ENCODE results near the gene CNRIP1.
"Not testable (repeated sequence)": the region's sequence is repeated elsewhere in the genome, so short reads cannot be mapped to it uniquely, and the experiment has no call there.

The CNRIP1 gene

GRCh38 chr2:68341062-68341329 is 21.2 kb upstream of the CNRIP1 start:
- DNase-seq (ENCODE audit: low read depth in 2 of 3, low spot score in 2 of 3), result no peak

DNA sequence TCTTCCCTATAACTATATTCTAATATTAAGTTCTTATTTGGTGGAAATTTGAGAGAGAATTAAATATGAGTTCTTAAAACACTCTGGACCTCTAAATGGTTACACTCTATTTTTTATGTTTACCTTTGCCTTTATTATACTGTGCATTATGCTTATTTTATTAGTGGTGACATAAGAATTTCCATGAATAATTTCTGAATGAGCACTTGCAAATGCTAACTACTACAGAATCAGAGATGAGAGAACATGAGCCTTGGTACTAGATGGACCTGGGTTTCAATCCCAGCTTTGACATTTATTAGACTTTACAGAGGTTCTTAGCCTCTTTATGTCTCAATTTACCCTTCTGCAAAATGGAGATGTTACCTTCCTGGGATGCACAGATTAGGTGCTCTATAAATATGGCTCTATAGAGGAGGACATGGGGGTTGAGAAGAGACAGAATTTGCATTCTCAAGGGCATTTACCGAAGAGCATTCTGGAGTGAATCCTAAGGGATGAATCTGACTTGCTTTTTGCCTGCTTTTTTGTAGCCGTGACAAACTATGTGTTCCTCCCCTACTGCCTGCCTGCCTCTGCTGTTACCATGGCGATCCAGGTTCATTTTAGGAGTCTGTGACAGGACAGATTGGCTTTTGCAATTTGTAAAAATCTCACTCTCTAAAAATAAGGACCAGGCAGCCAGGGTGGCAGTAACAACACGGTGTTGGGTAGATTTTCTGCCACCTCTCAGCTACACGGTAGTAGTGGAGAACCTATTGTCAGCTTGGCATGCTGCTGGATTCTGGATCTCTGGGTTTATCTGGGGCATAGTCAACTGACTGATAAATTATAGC is 20.7 kb upstream of the CNRIP1 start:
- no peak for DNase-seq (ENCODE audit: low read depth in 2 of 3, low spot score in 2 of 3)

DNA sequence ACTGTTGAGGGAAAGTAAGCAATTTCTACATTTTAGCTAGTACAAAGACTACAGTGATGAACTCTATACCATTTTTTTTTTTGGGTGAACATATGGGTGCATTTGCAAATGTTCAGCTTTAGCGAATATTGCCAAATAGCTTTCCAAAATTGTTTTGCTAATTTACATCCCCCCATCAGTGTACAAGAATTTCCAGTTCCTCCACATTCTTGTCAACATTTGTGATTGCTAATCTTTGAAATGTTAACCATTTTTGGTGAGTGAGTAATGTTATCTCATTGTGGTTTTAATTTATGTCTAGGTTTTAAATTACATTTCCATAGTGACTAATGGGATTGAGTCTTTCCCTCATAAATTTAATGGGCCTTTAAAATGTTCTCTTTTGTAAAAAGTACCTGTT is 16.4 kb upstream of the CNRIP1 start:
- DNase-seq (ENCODE audit: low read depth in 2 of 3, low spot score in 2 of 3), result no peak

- DNase-seq (ENCODE audit: low read depth in 2 of 3, low spot score in 2 of 3), result no peak
Measured at GRCh38 chr2:68333931-68334330, 14.2 kb upstream of the CNRIP1 start.

DNA sequence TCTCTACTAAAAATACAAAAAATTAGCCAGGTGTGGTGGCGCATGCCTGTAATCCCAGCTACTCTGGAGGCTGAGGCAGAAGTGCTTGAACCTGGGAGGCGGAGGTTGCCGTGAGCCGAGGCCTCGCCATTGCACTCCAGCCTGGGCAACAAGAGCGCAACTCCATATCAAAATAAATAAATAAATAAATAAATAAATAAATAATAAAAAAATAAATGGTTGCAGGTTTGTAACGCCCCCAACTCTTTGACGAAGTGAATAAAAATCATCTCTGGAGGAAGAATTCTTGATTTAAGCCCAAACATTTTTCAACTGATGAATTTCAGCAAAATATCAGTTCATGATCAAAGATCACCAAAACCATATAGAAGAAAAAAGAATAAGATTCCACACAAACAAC is 13.3 kb upstream of the CNRIP1 start:
- DNase-seq (ENCODE audit: low read depth in 2 of 3, low spot score in 2 of 3), result no peak

DNA sequence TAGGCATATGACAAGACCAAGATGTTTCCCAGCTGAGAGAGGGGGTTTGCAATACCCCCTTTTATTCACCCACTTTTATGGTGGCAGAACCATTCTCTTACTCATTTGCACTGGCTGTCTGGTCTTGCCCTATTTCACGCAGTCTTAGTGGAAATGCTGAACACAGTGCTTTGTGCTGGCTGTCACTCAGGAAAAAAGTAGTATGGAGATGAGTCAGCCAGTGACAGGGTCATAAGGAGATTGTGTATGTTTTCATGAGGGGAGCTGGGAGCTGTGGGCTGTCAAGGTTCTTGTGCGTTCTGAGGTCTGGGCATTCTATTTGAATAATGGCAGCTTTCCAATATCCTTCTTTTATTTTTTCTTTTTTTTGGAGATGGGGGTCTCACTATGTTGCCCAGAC is 10.9 kb upstream of the CNRIP1 start:
- DNase-seq (ENCODE audit: low read depth in 2 of 3, low spot score in 2 of 3), result no peak

DNA sequence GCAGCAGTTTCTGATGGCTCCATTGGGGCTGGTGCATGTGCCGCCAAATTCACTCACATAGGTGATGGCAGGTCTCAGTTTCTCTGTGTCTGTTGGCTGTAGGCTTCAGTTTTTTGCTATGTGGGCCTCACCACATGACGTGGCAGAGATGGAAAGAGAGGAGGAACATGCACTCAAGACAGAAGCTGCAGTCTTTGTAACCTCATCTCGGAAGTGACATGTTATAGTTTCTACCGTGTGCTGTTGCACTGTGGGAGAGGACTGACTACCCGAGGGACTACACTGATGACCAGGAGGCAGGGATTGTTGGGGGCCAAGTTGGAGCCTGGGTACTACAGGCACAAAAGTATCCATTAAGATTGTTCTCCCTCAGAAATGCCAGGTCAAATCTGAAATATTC is 9.2 kb upstream of the CNRIP1 start:
- DNase-seq (ENCODE audit: low read depth in 2 of 3, low spot score in 2 of 3), result no peak

DNA sequence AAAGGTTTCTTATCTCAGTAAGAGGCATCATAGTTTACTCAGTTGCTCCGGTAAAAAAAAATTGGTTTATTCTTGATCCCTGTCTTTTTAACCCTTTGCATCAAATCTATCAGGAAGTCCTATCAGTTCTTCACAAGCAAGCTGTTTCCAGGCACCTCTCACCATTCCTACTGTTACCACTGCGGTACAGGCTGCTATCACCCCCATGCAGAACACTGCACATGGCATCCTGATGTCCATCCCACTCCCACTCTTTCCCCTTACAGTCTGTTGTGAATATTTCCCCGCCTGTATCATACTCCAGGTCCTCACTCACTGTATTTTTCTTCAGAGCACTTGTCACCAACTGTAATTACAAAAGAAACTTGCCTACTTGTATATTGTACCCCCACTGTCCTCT is 5.3 kb upstream of the CNRIP1 start:
- DNase-seq (ENCODE audit: low read depth in 2 of 3, low spot score in 2 of 3), result no peak

DNA sequence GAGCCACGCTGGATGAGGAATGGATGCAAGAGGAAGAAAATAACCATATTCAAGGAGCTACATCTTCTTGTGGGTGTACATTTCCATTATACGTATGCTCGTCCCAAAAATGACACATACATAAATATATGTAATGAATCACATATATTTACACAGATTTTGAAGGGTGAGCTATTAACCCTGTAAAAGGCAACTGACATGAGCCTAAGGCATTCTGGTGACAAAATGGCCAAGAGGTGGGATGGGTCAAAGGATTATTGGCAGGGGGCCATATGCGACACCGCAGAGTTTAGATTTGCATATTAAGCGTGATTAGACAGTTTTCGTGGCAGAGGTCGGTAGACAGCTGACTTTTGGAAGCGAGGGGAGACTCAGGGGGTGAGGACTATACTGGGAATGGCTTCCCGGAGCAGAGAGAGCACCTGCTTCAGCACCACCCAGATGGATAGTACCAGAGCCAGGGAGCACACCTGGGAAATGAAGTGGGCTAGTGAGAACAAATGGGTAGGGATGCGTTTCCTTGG is 431 bp upstream of the CNRIP1 start:
- DNase-seq (ENCODE audit: low read depth in 2 of 3, low spot score in 2 of 3), result no peak

DNA sequence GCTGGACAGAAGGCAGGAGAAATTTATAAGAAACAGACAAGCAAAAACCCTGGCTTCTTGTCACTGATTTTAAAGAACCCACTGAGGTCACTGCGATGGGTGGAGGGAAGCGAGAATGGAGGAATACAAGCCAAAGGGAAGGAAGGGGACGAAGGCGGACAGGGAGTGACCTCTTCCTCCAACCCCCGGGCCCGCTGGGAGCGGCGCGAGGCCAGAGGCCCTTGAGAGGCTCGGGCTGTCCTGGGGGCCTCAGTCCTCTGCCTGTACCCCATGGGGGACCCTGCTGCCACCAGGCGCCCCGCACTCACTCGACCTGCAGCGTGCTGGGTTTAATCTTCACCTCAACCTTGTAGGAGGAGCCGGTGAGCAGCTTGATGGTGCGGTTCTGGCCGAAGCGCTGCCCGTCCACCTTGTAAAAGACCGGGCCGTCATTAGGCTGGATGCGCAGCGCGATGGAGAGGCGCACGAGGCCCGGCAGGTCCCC is 793 bp downstream of the CNRIP1 start:
- DNase-seq (ENCODE audit: low read depth in 2 of 3, low spot score in 2 of 3), result no peak

- DNase-seq (ENCODE audit: low read depth in 2 of 3, low spot score in 2 of 3), result no peak
Measured at GRCh38 chr2:68317971-68318913, 1.5 kb downstream of the CNRIP1 start.

DNA sequence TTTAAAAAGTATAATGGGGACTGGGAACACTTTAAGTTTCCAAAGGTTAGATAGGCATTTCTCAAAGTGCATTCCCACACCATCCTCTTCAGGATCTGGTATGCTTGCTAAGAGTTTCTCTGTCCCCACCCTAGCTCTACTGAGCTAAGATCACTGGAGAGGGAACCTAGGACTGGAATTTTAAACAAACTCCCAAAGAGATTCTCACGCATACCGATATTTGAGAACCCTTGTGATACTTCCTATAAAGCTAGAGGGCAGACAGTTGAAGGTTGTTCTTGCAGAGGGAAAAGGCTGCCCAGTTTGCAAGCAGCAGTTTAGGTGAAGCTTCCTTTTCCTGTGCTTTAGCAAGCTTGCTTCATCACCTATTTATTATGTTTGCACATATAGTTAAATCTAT is 3.6 kb downstream of the CNRIP1 start:
- no peak for DNase-seq (ENCODE audit: low read depth in 2 of 3, low spot score in 2 of 3)

DNA sequence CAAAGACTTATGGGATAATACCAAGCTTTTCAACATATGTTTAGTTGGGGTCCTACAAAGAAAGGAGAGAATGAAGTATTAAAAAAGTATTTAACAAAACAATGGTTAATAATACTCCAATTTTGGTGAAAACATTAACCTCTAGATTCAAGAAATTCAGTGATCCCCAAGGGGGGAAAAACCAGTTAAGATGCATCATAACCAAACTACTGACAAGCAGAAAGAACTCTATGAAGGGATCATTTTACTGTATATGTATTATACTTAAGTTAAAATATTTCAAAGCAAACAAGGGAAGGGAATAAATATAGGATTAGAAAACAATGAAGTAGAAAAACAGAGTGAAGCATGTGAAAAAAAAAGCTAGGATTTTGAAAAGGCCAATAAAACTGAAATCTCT is 8.7 kb downstream of the CNRIP1 start:
- DNase-seq (ENCODE audit: low read depth in 2 of 3, low spot score in 2 of 3), result no peak

GRCh38 chr2:68309426-68309825 is 10.3 kb downstream of the CNRIP1 start:
- no peak for DNase-seq (ENCODE audit: low read depth in 2 of 3, low spot score in 2 of 3)

DNA sequence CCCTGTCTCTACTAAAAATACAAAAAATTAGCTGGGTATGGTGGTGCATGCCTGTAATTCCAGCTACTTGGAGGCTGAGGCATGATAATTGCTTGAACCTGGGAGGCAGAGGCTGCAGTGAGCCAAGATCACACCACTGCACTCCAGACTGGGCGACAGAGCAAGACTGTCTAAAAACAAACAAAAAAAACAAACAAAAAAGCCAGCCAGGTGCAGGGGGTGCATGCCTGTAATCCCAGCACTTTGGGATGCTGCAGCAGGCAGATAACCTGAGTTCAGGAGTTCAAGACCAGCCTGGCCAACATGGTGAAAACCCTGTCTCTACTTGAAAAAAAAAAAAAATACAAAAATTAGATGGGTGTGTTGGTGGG is 15.9 kb downstream of the CNRIP1 start:
- DNase-seq (ENCODE audit: low read depth in 2 of 3, low spot score in 2 of 3), result not testable (repeated sequence)

DNA sequence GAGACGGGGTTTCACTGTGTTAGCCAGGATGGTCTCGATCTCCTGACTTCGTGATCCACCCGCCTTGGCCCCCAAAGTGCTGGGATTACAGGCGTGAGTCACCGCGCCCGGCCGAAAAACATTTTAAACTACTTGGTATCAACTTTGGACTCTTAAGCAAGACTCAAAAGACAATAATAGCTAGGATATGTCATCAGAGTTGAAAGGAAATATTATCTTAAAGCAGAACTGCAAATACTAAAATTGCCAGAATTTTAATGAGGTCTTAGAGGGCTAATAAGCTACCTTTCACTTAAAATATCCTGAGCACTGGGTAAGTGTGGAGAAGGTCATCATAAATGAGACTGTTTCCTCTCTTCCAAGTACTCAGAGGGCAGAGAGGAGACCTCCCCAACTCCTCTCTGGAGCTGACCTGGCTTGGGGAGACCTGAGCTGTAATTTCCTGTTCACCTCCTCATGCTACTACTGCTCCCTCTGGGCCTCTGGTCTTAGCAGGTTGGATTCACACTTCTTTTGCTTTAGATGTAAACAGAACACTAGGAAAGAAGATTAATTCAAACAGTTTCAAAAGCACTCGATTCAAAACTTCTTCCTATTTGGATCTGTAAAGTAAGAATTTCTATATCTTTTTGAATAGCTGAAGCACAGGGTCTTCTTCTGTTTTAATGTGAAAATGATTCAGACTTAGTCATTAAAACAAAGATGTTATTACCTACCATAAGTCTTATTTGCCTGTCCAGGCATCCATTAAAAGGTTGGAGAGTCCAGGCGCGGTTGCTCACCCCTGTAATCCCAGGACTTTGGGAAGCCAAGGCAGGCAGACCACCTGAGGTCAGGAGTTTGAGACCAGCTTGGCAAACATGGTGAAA is 16.5 kb downstream of the CNRIP1 start:
- DNase-seq (ENCODE audit: low read depth in 2 of 3, low spot score in 2 of 3), result no peak

- no peak for DNase-seq (ENCODE audit: low read depth in 2 of 3, low spot score in 2 of 3)
Measured at GRCh38 chr2:68302281-68302875, 17.4 kb downstream of the CNRIP1 start.

- no peak for DNase-seq (ENCODE audit: low read depth in 2 of 3, low spot score in 2 of 3)
Measured at GRCh38 chr2:68295516-68295915, 24.2 kb downstream of the CNRIP1 start.

DNA sequence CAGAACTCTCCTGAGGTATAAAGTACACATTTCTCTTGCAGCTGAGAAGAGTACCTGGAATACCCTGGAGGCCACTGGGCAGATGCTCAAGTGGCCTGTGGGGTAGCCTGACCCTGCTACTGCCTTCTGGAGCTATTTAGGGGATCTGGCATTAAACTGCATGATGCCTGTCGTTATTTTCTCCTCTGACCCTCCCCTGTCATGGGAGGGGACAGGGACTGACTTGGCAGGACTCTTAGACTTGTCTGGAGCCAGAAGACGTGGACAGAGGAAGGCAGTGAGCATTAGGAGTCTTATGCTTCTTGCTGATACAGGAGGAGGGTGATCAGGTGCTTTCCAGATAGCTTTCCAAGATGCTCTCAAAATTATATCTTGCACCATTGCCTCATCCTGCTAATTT is 24.8 kb downstream of the CNRIP1 start:
- DNase-seq (ENCODE audit: low read depth in 2 of 3, low spot score in 2 of 3), result no peak

GRCh38 chr2:68294187-68294586 is 25.6 kb downstream of the CNRIP1 start:
- no peak for DNase-seq (ENCODE audit: low read depth in 2 of 3, low spot score in 2 of 3)

DNA sequence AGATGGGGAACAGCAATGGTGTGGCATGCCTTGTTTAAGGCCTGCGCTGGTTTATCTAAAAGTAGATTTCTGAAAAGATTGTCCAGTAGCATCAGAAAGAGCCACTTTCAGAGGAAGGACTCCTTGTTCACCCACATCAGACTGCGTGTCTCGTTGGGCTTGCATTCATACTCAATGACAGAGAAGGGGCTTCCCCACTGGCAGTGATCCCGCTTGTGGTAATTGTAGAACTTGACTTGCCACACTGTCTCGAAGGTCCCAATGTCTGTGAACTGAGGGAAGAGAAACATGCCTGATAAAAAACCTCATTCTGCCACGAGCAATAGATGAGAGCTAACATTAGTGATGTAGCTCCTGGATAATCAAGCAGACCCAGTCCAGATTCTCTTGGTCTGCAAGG is 26.0 kb downstream of the CNRIP1 start:
- DNase-seq (ENCODE audit: low read depth in 2 of 3, low spot score in 2 of 3), result no peak
